GM12892 (cell line): ENCODE measurements around the gene DENND1A.

Experiments used
- POLR2A ChIP-seq: IDR thresholded peaks from 2 replicates; pipeline ENCODE4 v1.6.1; 2011; ENCODE audit warnings: low read depth, low read length, control low read depth
- POLR2AphosphoS5 ChIP-seq: IDR thresholded peaks from 2 replicates; pipeline ENCODE4 v1.6.1; 2011; ENCODE audit warnings: low read depth, low read length, control low read depth

DNA sequence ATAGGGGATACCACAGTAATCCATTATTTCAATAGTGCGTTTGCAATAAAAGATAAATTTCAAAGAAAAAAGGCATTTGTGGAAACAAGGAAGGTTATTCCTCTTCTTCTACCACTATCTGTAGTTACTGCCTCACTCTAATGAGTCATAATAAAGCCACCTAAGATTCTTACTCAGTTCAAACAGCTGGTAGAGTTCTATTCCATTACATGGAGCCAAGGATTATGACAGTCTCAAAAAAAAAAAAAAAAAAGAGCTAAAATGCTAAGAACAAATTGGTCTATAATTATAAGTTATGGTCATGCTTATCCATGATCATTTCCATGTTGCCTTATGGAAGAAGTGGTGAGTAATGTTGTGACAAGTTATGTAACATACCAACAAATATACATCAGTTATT lies 46.3 kb downstream of the DENND1A start:
- TF ChIP-seq POLR2AphosphoS5 (no peak), POLR2A (no peak)
